GM18526 (cell line): Measurements from ENCODE around the gene LIMS1.

Source experiments
- POLR2A ChIP-seq: IDR thresholded peaks from 3 replicates; pipeline ENCODE4 v1.6.1; 2011; ENCODE audit not compliant: insufficient read length; ENCODE audit errors: extremely low read depth

LIMS1 gene

DNA sequence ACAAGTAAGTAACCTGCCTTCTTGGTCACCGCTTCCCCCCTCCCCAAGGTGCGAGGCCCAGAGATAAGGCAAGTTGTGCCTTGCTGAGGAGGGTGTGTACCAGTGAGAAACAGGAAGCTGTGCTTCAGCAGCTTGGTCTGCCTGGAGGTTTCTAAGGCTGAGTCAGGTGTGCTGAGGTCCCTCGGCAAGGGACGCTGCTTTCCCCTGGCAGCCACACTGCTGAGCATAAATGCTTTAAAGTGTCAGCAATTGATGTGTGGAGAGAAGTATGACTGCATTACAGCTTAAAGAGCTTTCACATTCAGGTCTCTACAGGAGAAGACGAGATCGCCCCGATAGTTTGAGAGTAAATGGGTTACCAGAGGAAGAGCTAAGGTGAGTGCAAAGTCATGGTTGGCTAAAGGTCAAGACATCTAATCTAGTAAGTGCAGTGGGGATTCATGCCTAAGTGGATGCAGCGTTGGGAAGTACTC is 86.9 kb downstream of the LIMS1 start:
- no peak for TF ChIP-seq POLR2A

DNA sequence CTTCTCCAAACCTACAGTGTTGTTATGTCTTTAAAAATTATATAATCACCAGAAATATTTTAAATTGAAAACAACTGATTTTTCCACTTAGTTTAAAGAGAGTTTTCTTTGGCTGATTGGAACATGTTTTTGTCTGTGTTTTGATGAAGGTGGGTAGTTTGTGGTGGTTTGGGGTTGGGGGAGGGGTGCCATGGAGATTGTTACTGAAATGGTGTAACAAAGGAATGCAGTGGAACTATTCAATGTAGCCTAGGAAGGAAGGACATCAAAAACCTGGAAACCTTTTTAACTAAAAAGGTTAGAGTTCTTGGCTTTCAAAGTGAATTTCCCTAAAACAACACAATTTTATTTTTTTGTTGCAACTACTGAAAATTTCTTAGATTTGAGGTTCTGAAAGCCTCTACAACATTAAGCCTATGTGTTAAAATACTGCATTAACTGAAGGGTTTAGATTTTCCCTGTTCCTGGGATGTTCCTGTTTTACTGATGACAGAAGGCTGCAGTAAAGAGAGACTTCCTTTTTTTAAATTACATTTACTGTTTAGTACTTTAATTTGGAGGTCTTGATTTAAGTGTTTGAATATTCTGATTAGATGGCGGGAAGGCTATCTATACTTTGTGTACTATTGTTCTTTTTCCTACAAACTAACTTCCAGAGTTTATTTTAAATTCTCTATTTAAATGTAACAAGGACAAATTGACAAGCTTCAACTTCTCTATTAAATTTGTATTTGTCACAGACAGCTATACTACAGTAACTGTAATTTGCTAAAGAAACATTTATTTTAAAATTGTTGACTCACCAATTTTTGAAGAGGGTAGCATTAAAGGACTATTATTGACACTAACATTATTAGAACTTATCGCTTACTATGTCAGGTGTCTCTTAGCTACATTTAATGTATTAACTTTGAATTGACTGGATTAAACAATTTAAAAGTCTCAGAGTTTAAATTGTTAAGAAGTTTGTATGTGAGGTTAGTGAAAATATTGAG is 87.7 kb downstream of the LIMS1 start:
- no peak for TF ChIP-seq POLR2A

DNA sequence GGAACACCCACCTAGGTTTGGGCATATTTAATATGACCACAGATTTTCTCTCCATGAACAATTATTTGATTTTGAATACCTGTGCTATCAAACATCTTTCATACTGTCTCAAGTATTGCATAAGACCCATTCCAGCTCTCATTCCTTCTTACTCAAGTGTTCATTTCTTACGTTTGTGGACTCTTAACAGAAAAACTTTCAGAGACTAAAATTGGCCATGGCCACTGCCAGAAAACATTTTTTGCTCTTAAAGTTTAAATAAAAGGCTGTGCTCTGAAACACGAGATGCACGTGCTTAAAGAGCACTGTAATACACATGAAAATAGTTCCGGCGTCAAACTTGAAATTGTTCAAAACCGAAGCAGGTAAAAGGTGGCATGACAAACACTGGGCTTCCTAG is 89.3 kb downstream of the LIMS1 start:
- no peak for TF ChIP-seq POLR2A

DNA sequence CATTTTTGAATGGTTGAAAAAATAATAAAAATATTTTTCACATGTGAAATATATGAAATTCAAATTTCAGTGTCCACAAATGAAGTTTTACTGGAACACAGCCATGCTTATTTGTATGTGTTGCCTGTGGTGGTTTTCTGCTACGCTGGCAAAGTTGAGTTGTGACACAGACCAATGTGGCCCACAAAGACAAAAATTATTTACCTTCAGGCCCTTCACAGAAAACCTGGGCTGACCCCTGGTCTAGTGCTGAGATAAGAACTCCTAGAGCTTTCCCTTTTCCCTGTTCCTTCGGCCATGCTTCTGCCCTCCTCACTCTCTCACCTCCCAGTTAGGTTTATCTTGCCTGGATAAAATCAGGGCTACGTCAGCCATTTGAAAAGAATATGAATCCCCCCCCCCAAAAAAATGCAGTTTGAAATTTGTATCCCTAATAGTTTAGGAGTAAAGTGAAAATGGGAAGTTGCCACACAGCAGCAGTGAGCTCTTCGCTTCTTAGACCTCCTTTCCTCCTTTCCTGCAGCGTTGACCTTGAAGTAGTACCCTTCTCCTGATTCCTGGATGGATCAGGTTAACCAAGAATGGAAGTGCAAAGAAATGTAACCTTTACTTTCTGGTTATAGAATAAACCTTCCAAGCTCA is 91.0 kb downstream of the LIMS1 start:
- no peak for TF ChIP-seq POLR2A

DNA sequence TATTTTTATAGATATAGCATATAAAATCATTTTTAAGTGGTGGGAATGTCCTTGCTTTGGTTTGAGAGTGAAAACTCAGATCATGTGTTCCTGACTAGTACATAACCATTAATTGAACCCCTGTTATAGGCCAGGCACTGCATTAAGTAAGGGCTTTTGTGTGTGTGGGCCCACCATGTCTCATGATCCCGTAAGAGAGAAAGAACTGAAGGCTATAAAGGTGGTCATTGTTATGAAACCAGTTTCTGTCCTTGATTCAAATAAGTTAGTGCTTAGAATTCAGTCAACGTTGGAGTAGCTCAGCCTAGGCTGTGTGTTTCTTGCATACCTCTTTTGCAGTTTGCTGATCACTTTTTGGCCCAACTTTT is 91.5 kb downstream of the LIMS1 start:
- no peak for TF ChIP-seq POLR2A

DNA sequence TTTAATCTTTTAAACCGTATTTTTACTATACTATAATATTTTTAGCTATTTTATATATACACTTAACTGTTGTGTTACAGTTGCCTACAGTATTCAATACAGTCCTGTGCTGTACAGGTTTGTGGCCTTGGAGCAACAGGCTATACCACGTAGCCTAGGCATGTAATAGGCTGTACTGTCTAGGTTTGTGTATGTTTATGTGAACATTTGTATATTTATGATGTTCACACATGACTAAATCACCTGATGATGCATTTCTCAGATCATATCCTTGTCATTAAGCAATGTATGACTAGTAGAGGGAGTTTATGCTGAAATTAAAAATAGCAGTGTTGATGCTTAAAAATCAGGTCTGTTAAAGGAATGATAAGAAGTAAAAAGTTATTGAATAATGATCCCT is 92.7 kb downstream of the LIMS1 start:
- no peak for TF ChIP-seq POLR2A

DNA sequence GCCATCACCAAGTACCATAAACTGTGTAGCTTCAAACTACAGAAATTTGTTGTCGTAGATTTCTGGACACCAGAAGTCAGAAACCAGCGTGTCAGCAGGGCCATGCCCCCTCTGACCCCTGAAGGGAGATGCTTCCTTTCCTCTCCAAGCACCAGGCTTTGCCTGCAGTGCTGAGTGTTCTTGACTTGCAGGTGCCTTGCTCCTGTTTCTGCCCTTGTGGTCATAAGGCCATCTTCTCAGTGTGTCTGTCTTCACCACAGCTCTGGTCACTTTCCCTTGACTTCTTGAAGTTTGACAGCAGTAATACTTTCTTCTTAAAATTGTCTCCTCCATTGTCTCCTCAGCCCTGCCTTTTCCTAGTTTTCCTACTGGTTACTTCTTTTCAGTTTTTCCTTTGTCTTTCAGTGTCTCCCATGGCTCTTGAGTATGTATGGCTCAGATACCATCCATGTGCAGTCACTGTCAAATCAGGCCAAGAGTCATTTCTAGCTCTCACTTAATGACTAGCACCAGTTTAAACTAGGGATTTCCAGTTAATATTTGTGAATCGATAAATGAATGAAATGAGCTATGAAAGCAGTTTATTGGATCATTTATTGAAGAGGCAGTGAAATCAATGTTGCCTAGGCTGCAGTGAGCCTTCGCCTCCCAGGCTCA is 93.8 kb downstream of the LIMS1 start:
- TF ChIP-seq POLR2A: no peak

DNA sequence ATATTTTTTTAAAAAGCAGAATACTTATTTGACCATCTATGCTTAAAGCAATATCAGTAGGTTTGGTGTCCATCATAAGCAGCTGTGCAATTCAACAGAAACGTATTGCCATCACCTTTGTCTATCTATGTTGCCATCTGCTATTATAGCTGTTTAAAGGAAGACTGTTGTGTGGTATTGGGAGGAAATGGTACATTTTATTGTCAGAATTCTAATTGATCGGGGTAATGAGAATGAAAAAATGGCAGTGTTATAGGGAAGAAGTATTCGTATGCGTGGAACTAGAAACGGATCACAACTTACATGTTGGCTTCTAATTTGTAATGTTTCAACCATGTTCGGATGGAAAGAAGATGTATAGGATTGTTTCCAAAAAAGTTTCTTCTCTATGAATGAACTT is 94.7 kb downstream of the LIMS1 start:
- TF ChIP-seq POLR2A: no peak

DNA sequence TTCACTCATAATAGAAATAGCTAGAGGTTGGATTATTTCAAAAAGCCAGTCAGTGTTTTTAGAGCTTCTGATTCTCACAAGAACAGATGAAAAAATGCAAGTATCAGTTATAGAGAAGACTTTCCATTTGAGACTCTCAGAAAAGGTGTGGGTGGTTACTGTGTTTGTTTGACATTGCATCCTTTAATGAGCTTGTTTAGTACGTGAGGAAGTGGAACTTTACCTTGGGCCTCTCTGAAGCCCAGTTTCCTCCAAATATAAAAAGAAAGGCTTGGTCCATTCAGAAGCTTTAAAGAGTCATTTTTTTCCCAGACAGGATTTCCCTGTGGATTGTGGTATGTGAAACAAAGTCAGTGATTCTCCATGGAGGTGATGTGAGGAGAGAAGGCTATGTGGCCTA is 95.1 kb downstream of the LIMS1 start:
- no peak for TF ChIP-seq POLR2A

DNA sequence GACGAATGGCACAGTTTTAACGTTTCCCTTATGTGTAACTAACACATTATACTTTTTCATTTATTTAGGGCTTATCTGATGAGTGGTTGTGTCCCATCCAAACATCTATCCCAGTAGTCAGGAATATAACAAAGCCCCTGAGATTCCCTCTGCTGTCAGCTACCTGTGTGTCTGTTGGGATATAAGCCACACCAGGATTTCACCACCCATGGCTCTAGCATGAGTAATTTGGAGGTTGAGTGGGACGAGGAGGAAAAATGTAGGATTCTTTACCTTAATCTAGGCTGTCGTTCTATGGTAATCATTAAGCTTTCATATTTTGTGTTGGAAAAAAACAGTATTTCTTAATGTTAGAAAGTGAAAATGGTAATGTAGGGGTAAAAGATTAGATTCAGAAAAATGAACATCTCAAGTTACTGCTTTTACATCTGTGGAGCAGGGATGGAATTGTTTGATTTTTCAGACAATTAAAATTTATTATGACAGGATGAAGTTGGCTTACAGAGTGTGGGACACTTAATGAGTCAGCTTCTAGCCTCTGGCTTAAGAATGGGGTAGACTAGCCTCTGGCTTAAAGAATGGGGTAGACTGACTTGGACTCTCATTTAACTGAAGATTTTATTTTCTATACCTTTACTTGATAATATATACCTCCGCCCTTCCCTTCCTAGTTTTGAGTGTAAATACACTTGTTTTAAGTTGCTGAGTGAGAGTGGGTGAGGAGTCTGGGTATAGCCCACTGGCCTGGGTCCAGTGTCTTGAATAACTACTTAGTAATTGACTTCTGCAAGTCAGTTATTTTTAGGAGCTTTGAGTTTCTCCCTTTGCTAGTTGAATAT is 96.5 kb downstream of the LIMS1 start:
- no peak for TF ChIP-seq POLR2A

DNA sequence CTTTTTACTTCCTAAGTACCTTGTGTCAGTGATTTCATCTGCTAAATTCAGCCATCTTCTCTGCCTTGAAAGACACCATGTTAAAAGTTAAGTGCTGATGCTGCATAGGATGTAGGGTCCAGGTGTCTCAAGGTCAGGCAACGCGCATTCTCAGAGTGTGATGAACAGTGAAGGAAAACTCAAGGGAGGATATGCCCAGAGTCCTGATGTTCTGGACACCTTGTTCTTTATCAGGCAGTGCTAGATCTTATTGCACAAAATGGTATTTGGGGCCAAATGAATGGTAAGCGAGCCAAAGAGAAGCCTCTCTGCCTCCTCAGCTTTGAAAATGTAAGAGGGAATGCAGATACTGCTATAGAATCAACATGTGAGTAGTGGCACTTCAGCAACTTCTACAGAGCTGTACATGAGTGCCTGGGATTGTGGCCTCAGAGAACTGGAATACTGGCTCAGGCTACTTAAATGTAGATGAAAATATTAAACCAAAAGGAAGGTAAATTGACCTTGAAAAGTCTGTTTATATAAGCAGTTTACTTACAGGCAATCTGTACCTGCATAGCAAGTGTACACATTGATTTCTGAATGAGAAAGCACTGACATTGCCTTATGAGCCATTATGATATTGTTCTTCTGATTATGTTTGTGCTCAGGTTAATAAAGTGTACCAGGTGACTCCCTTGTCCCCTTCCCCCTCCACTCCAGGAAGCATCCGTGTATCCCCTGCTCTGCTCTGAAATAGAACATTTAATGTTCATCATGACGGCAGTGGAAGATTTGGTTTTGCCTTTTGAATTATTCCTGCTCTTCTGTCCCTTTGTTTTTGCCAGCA is 98.3 kb downstream of the LIMS1 start:
- TF ChIP-seq POLR2A: no peak

DNA sequence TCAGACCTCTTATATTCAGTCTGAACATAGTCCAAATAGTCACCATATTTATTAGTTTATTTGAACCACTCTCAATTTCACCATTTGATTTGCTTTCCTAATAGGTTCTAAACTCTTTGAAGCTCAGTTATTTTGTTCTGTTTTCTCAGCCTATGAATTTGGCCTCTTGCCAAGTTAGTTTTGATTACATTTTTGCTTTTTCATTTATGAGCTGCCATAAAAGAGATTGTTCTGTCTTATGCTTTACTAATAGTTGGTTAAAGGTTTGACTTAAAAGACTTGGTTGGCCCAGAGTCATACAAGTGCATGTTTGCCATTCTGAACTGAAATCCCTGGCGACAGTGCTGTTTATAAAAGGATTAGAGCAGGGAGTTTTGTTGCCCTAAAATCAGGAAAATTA is 99.1 kb downstream of the LIMS1 start:
- no peak for TF ChIP-seq POLR2A

DNA sequence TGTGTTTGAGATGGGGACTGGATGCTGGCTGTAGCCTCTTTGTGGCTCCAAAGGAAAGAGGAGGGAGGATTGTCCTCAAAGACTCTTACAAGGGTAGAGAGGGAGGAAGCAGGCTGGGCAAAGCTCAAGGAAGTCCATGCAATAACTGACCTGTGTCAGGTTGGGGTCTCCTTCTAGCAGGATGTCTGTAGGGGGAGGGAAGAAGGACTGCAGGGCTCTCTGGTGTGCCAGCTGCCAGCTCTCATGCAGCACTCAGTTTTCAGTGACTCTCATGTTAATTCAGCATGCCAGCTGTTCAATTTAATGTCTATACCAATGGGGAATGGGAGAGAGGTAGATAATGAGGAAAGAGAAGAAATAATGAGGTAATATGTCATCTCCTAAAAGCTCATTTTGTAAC is 99.7 kb downstream of the LIMS1 start:
- no peak for TF ChIP-seq POLR2A

DNA sequence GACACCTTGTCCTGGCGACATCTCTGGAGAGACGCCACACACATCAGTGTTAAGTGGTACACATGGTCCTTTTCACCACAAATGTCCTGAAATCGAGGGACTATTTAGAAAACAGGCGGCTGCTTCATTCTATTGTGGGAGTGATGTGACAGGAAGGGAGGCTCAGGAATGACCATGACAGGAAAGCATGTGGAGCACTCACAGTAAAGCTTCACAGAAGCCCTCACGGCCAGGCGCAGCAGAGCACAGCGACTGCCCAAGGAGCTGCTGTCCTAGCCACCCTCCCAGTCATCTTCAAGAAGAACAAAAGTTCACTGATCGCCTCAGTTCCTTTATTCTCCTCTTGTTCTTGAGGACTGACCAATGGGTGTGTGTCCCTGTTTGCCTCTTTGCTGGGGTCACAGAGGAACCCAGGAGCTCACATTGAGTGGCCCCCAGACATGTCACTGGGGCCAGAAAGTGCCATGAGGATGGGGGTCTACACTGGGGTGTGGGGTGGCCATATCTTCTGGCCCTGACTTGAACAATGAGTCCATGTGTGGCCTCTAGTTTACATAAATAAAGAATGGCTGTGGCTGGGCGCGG is 100.4 kb downstream of the LIMS1 start:
- TF ChIP-seq POLR2A: no peak

DNA sequence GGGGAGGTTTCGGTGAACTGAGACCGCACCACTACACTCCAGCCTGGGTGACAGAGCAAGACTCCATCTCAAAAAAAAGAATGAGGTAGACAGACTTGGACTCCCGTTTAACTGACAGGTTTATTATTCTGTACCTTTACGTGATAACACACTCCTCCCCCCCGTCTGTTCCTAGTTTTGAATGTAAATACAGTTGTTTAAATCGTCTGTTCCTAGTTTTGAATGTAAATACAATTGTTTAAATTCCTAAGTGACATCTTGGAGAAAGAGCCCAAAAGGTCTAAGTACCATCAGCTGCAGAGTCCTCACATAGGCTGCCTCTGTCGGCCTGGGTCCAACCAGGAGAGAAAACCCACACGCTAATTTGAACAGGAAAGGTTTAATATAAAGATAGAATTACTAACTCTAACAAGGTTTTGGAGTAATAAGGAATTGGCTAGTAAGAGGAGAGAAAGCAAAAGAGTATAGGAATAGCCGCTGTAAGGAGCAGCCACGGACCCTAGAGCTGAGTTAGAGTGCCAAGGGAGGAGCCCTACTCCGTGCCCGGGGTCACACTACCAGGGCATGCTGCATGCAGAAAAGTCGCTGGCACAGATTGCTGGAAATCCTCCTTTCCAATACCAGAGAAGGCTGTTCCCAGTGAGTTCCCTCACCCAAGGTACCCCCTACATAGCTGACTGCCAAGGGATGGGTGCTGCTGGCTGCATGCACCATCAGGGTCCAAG is 101.5 kb downstream of the LIMS1 start:
- TF ChIP-seq POLR2A: no peak
